Measurements from ENCODE around the gene ZNF362.

ZNF362 gene

GRCh38 chr1:33236498-33236897 is 19.8 kb upstream of the ZNF362 start:
- no peak for TF ChIP-seq CTCF (IDR thresholded peaks at IDR 0.05)

- no peak for TF ChIP-seq CTCF (IDR thresholded peaks at IDR 0.05)
Measured at GRCh38 chr1:33237579-33237978, 18.7 kb upstream of the ZNF362 start.

GRCh38 chr1:33241866-33242265 is 14.4 kb upstream of the ZNF362 start:
- no peak for TF ChIP-seq CTCF (IDR thresholded peaks at IDR 0.05)

- TF ChIP-seq CTCF (IDR thresholded peaks at IDR 0.05), result no peak
Measured at GRCh38 chr1:33242652-33243051, 13.6 kb upstream of the ZNF362 start.

GRCh38 chr1:33244143-33244808 is 12.0 kb upstream of the ZNF362 start:
- TF ChIP-seq CTCF (IDR thresholded peaks at IDR 0.05), result no peak

GRCh38 chr1:33244809-33245186 is 11.5 kb upstream of the ZNF362 start:
- no peak for TF ChIP-seq CTCF (IDR thresholded peaks at IDR 0.05)

- TF ChIP-seq CTCF (IDR thresholded peaks at IDR 0.05), result no peak
Measured at GRCh38 chr1:33246171-33246570, 10.1 kb upstream of the ZNF362 start.

GRCh38 chr1:33247545-33247944 is 8.7 kb upstream of the ZNF362 start:
- TF ChIP-seq CTCF (IDR thresholded peaks at IDR 0.05), result no peak
